PC-9 (cell line): Measurements from ENCODE around the gene BDKRB1. TPM values are rescaled to one million over a fixed set of nuclear protein-coding genes. Genes with fewer than 3 reads are reported as not detected.

Experiments
- BruUV-seq: library from RNA; stranded (reverse); fragments of 400-500 nt; replicated peaks from 2 replicates; lab custom pipeline; 2021; lab: Mats Ljungman, UMichigan
- CTCF ChIA-PET: fragments of 300-600 bp; sonication (Branson Sonifier 250); formaldehyde crosslinking; loops from one replicate; lab custom pipeline; 2022; ENCODE audit warnings: antibody characterized with exemption; lab: Charles Lee
- POLR2A ChIA-PET: fragments of 300-600 bp; sonication (Branson Sonifier 250); formaldehyde crosslinking; loops from one replicate; lab custom pipeline; 2022; ENCODE audit warnings: antibody characterized with exemption; ENCODE audit not compliant: unreplicated experiment; lab: Charles Lee
- DNase-seq, 2 experiments: peaks; one replicate each; pipeline versions ENCODE4 v3.0.0 to v3.0.0-alpha.2; 2015 to 2022; ENCODE audit warnings: mixed read lengths in 1 of 2
- H2AFZ ChIP-seq: fragments of 200-600 bp; sonication (generic); 2 replicates; pipeline ENCODE4 v1.8.1; 2017; ENCODE audit warnings: antibody characterized with exemption
- H3F3A ChIP-seq: fragments of 200-600 bp; sonication (generic); 2 replicates; pipeline ENCODE4 v1.8.1; 2017; ENCODE audit warnings: antibody characterized with exemption, mild to moderate bottlenecking, low read depth; ENCODE audit not compliant: insufficient read depth
- H3K27ac ChIP-seq: fragments of 200-600 bp; sonication (generic); 2 replicates; pipeline ENCODE4 v1.6.1; 2016; ENCODE audit warnings: mixed run types
- H3K27me3 ChIP-seq: fragments of 200-600 bp; sonication (generic); 2 replicates; pipeline ENCODE4 v1.6.1; 2016; ENCODE audit warnings: low read depth, mixed run types; ENCODE audit not compliant: insufficient read depth
- H3K36me3 ChIP-seq: fragments of 200-600 bp; sonication (generic); 2 replicates; pipeline ENCODE4 v1.6.1; 2016; ENCODE audit warnings: low read depth, mixed run types
- H3K4me1 ChIP-seq: fragments of 200-600 bp; sonication (generic); replicated peaks from 2 replicates; pipeline ENCODE4 v1.6.1; 2016; ENCODE audit warnings: mixed run types; ENCODE audit not compliant: insufficient read depth
- H3K4me2 ChIP-seq: fragments of 200-600 bp; sonication (generic); 2 replicates; pipeline ENCODE4 v1.6.1; 2017; ENCODE audit warnings: mixed run types
- H3K4me3 ChIP-seq: fragments of 200-600 bp; sonication (generic); 2 replicates; pipeline ENCODE4 v1.6.1; 2016; ENCODE audit warnings: mixed run types
- H3K79me2 ChIP-seq: fragments of 200-600 bp; sonication (generic); 2 replicates; pipeline ENCODE4 v1.6.1; 2017; ENCODE audit warnings: low read depth, mixed run types
- H3K9me2 ChIP-seq: fragments of 200-600 bp; sonication (generic); 2 replicates; pipeline ENCODE4 v1.8.1; 2017; ENCODE audit warnings: mild to moderate bottlenecking; ENCODE audit not compliant: insufficient read depth
- H3K9me3 ChIP-seq: fragments of 200-600 bp; sonication (generic); 2 replicates; pipeline ENCODE4 v1.8.1; 2016; ENCODE audit warnings: low read depth; ENCODE audit not compliant: insufficient read depth
- H4K20me1 ChIP-seq: fragments of 200-600 bp; sonication (generic); 2 replicates; pipeline ENCODE4 v1.8.1; 2017; ENCODE audit not compliant: insufficient read depth
- CTCF ChIP-seq: fragments of 200-600 bp; sonication (generic); conservative IDR thresholded peaks from 2 replicates; pipeline ENCODE4 v1.6.1; 2017; ENCODE audit warnings: mixed run types, antibody characterized with exemption, mild to moderate bottlenecking, moderate library complexity
- EZH2 ChIP-seq: fragments of 200-600 bp; sonication (generic); IDR thresholded peaks from 2 replicates; pipeline ENCODE4 v1.8.0; 2017; ENCODE audit warnings: antibody characterized with exemption, low read depth
- intact Hi-C: fragments of 100-400 bp; cut with micrococcal nuclease; formaldehyde crosslinking; loops from one replicate; pipeline ENCODE4 v1.10.0; 2022; ENCODE audit not compliant: unreplicated experiment
- total RNA-seq: library from RNA; stranded (reverse); gene quantifications from 2 replicates; pipeline ENCODE4 v1.2.3, GENCODE V29; 2021

Gene BDKRB1
- total RNA-seq, 1 experiment from 2014 or later: not detected

GRCh38 chr14:96246539-96246847 is 9.5 kb upstream of the BDKRB1 start:
- ChIA-PET CTCF (interaction anchor here (0.5 kb wide), 1 partner anchor 21 kb away, joined by 3 read pairs; no protein-coding TSS in a partner anchor), POLR2A (no interaction called here)
- Histone ChIP-seq H3K27ac (peak overlapping the region; percentile 68), H3F3A (peaks cover 12% of the 10 kb centered on the region; the same call in 1 of the 2 replicates), H3K27me3 (no peaks in the 10 kb centered on the region), H3K36me3 (no peaks in the 10 kb centered on the region), H3K9me2 (no peaks in the 10 kb centered on the region), H3K9me3 (no peaks in the 10 kb centered on the region), H3K79me2 (no peaks in the 10 kb centered on the region), H2AFZ (no peak overlapping the region), H4K20me1 (no peaks in the 10 kb centered on the region), H3K4me3 (no peak overlapping the region), H3K4me1 (peaks cover 13% of the 10 kb centered on the region), H3K4me2 (peak overlapping the region; percentile 48; the same call in 1 of the 2 replicates)
- DNase-seq: peak; percentile 14 to 80
- no TSS peak for BruUV-seq
- intact Hi-C loops: no loop called here
- no peak for TF ChIP-seq CTCF
- TF ChIP-seq EZH2: no peak

- no peaks in the 10 kb centered on the region for H3K27me3 ChIP-seq
- no peaks in the 10 kb centered on the region for H4K20me1 ChIP-seq
- H3F3A ChIP-seq: peaks cover 12% of the 10 kb centered on the region; the same call in 1 of the 2 replicates
- ChIA-PET CTCF (interaction anchor here (0.5 kb wide), 1 partner anchor 21 kb away, joined by 3 read pairs; no protein-coding TSS in a partner anchor), POLR2A (no interaction called here)
- no peak overlapping the region for H2AFZ ChIP-seq
- H3K4me3 ChIP-seq: no peak overlapping the region
- peaks cover 13% of the 10 kb centered on the region for H3K4me1 ChIP-seq
- H3K36me3 ChIP-seq: no peaks in the 10 kb centered on the region
- no peak overlapping the region for H3K27ac ChIP-seq
- no peaks in the 10 kb centered on the region for H3K9me3 ChIP-seq
- H3K79me2 ChIP-seq: no peaks in the 10 kb centered on the region
- TF ChIP-seq CTCF (no peak), EZH2 (no peak)
- intact Hi-C loops: no loop called here
- 0 out of 2 replicates have a peak overlapping the region, but pooled peaks have one; percentile 8 for H3K4me2 ChIP-seq
- no TSS peak for BruUV-seq
- no peak for DNase-seq
- no peaks in the 10 kb centered on the region for H3K9me2 ChIP-seq
Observed at GRCh38 chr14:96247031-96247430, 9.0 kb upstream of the BDKRB1 start.

GRCh38 chr14:96249029-96249428 is 7.0 kb upstream of the BDKRB1 start:
- Histone ChIP-seq H4K20me1 (no peaks in the 10 kb centered on the region), H3K27me3 (no peaks in the 10 kb centered on the region), H3F3A (peaks cover 12% of the 10 kb centered on the region; the same call in 1 of the 2 replicates), H3K36me3 (no peaks in the 10 kb centered on the region), H3K4me3 (no peak overlapping the region), H3K4me1 (peaks cover 26% of the 10 kb centered on the region), H2AFZ (no peak overlapping the region), H3K27ac (no peak overlapping the region), H3K9me2 (no peaks in the 10 kb centered on the region), H3K79me2 (no peaks in the 10 kb centered on the region), H3K4me2 (no peak overlapping the region), H3K9me3 (no peaks in the 10 kb centered on the region)
- CTCF ChIA-PET: no interaction called here
- POLR2A ChIA-PET: no interaction called here
- DNase-seq: no peak
- intact Hi-C loops: no loop called here
- no TSS peak for BruUV-seq
- TF ChIP-seq EZH2: no peak
- TF ChIP-seq CTCF: no peak
